ENCODE data around the gene DCAF6.
"Not testable (repeated sequence)": the region's sequence is repeated elsewhere in the genome, so short reads cannot be mapped to it uniquely, and the experiment has no call there.

DCAF6 gene

DNA sequence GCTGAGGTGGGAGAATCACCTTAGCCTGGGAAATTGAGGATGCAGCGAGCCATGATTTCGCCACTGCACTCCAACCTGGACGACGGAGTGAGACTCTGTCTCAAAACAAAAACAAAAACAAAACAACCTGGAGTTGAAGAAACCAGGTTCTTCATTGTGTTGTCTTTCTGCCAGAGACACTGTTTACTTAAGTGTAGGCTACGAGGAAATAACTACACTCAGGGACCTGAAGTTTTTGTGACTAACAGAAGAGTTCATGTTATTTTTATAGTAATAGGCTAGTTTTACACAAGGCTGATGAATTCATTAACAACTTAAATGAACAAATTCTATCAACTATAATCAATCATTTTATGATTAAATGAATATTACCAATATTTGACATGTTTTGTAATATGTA, 98.9 kb downstream of the DCAF6 start:
- no peak for DNase-seq

DNA sequence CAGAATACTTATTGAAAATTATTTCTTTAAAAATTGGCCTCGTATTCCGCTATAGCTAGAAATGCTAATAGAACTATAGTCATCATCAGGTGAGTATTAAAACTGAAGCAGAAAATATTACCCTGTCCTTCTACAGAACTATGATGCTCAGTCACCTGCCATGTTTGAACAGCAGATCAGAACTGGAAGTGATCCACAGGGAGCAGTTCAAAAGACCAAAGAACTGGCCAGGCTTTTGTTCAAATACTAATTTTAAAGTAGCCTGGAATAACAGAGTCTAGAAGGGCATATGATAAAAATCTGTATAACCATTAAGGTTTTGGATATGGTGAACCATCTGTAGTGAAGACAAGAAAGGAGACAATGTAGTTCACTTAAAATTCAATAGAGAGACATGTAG, 105.9 kb downstream of the DCAF6 start:
- DNase-seq, result no peak

DNA sequence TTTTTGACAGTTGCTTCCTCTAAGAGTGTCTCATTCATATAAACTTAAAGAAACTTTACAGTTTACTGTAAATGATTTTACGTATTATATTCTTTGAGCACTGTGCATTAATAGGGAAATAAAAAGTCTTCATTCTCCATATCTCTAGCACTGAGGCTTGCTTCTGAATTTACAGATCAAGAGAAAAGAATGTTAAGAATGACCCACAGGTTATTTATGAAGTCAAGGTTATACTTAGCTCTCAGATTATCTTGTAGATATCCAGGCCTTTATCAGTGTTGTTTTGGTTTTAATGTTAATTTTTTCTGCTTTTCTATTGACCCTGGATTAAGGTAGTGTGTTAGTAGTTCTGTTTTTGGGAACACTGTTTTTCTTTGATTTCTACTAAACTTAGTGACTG, 108.8 kb downstream of the DCAF6 start:
- no peak for DNase-seq

DNA sequence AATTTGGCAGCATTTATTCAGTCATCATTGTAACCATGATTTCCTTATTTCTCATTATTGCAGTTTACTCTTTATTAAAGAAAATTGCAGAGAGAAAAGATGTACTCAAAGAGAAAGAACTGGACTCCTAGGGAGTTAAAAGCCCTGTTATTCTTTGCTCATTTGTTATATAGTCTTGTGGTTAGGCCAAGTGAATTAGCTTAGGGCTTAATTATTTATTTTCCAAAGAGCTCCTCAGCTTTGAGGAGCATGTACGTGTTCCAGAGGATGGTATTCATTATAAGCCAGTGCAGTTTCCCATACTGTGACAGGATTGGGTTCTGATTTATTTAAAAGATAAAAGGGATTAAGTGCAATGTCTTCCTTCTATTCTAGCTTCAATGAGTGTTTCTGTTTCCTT, 113.8 kb downstream of the DCAF6 start:
- no peak for DNase-seq

DNA sequence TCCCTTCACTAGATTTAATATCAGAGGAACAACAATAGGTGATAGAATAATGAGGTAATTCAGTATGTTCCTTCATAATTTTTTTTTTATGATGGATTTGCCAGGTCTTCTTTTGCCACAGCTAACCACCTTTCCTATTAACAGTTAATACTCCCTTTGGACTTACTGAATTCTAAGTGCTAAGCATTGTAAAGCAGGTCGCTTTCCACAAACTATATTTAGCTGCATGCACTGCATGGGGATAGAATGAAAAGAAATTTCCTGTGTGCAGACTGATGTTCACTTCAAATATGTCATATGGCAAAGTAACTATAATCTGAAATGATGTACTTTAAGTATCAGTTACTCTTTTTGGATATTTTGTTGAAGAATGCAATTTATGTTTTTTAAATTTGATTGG, 114.4 kb downstream of the DCAF6 start:
- DNase-seq, result no peak

DNA sequence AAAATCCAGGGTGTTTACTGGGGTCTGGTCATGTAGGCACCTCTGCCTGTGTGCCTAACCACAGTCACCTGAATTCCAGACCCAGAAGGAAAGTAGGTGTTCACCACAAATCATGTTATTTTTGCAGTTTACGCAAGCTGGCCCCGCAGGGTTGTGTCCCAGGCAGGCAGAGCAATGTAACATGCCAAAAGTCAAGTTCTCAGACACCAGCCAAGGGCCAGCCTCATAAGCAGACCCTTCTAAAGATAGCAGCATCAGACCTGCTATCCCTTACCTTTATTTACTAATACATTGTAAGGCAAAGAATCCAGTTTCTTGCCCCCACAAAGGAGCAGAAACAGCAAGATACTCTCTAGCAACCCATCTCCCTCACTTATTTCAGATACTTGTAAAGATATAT, 117.2 kb downstream of the DCAF6 start:
- DNase-seq, result no peak

DNA sequence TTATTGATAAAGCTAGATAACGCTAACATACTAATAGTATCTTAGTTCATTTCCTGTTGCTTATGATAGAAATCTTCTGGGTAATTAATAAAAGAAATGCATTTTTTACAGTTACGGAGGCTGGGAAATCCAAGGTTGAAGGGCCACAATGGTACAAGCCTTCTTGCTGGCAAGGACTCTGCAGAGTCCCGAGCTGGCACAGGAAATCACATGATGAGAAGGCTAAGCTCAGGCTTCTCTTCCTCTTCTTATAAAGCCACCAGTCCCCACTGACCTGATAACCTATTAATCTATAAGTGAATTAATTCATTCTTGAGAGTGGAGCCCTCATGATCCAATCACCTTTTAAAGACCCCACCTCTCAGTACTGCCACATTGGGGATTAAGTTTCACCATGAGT, 117.6 kb downstream of the DCAF6 start:
- peak; percentile 38 for DNase-seq

DNA sequence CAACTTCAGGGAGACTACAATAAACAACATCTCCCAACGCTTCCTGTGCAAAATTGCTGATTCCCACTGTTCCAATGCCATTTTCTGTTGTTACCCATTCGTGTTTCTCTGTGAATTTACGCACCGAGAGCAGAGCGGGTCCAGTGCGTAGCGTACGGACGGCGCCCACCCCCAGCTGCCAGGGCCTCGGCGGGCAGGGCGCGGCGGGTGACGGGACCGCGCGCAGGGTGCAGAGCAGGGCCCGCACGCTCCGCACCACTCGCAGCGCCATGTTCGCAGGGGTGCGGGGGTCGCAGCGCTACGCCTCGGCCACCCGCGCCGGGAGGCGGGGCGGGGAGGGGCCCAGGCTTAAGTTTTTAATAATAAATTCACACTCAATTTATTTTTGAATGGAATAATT, 119.7 kb downstream of the DCAF6 start:
- not testable (repeated sequence) for DNase-seq

DNA sequence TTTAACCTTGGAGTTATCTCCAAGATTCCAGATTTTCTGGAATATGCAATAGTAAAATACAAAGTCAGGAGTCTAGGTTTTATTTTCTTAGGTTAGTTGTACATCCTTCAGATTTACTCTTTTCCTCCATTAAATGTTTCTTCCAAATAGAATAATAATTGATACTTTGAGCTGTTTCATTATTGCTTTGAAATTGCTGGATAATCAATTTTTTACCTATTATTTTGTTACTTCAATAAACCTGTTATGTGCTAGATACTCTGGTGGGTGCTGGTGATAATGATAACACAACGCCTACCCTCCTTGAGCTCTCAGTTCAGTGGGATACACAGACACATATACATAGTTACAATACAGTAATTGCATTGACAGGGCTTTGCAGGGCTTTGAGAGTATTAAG, 120.9 kb downstream of the DCAF6 start:
- DNase-seq, result no peak

DNA sequence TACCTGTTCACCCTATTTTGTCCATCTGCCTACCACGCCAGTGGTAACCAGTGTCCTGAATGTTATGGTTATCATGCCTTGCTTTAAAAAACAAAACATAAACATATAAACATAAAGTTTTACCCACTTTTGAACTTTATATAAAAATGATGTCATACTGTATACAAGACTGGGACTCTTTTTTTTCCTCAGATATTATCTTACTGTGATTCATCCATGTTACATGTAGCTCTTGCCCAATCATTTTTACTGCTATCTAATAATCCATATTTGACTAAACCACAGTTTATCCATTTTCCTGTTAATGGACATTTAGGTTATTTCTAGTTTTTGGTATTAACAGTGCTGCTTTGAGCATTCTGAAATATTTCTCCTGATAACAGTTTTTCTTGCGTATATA, 121.4 kb downstream of the DCAF6 start:
- DNase-seq, result no peak

DNA sequence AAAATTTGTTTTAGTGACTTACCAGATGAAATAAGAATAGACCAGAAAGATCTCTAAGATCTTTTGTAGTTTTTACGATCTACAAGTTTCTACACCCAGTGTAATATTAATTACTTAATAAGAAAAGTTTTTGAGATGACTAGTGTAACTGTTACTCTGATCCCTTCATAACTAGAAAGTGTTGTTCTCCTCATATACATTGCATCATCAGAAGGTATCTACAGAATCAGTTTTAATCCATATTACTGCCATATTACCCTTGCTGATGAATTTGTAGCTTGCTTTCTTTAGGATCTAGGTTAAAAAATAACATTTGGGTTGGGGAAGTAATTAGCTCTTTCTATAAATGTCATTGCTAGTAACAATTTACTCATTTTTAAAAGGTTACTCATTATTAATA, 127.7 kb downstream of the DCAF6 start:
- no peak for DNase-seq

DNA sequence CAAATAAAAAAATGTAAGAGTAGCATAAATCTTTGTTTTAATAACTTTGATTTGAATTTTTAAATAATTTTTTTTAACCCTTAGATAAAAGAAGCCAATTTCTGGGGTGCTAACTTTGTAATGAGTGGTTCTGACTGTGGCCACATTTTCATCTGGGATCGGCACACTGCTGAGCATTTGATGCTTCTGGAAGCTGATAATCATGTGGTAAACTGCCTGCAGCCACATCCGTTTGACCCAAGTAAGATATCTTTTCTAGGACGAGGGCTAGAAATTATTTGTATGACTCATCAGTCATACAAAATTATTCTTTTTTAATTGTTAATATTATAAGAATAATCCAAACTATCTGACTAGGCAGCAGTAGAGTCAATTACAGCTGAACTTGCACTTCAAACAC, 129.0 kb downstream of the DCAF6 start:
- no peak for DNase-seq

DNA sequence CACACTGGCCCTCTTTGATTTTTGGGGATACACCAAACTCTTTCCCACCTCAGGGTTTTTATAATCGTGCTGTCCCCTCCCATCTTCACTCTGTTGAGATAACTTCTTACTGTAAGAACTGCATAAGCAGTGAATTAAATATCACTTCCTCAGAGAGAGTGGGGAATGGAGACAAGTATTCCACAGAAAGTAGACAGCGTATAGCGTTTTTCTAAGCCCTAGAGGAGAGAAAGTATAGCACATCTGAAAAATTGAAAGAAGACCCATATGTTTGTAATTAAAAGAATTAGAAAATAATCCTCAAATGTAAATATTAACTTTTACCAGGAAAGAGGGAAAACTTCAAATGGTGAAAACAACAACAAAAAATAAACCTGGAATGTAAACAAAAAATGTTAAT, 132.9 kb downstream of the DCAF6 start:
- no peak for DNase-seq

DNA sequence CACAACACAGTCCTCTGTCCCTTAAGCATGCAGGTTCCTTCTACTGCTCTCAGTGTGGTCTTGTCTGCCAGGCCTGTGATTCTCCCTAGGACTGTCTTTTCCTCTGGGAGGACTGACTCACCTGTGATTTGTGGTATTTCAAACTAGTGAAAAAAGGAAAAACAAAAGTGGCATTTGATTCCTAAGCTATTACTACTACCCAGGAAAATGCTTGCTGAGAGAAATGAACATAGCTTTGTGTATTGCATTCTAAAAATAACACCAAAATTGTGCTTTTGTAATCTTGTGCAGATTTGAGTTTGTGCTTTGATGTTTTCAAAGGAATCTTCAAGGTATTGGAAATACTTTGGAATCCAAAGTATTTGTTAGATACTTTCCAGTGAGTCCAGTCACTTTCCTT, 143.3 kb downstream of the DCAF6 start:
- no peak for DNase-seq

DNA sequence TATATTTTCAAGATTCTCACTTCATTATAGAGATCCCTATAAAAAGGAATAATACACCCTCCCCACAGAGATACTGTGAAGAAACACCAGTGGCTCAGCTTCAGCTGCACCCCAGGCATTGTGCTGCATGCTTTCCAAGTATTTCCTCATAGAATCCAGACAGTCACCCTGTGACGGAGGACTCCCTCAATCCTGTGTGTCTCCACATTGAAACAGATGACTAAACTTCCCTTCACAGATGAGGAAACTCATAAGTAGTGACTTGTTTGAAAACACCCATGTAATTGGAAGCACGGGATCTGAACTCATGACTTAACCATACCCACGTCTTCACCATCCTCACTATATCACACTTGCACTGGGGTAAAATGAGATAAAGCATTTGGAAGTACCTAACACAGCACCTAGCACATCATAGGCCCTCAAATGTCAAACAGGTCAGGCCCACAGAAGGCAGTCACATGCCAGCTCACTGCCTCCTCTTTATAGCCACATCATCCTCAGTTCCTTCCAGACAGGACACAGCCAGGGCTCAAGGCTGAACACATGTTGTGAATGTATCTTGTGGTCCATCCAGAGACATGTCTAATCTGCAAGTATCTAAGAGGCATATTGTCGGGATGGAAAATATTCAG, 145.0 kb downstream of the DCAF6 start:
- DNase-seq, result peak; percentile 94

DNA sequence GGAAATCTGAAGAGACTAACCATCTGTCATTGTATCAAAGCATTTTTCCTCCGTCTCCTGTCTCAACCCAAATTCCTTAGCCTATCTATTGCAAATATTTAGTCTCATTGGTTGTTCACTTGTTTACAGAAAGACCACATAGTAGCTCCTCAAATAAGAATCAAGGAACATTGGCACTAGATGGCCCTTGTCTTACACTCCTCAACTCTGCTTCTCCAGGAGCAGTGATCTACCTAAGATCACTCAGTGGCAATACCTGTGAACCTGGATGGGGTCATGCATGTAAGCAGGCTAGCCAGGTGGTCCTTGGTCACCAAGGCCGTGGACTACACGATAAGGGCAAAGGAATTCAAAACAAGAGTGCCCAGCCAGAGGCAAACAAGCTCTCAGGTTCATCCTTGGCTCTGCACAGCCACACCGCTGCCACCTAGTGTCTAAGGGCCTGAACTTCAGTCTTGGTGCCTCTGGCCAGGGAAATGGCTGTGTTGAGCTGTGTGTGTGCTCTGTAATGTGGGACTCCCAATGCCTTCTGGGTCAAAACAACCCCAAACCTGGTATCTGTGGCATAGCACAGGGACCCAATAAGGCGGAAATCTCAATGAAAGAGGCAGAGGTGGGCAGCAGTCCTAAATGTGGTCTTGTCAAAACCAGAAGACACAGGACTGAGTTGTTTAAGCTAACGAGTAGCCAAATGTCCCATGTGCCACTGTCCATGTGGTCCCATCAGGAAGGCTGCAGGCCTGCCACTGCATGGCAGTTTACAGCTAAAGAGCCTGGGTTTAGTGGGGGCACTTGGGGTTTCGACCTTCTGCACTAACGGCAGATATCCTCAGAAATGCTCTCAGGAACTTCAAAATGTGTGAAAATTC, 145.8 kb downstream of the DCAF6 start:
- peak; percentile 84 for DNase-seq

DNA sequence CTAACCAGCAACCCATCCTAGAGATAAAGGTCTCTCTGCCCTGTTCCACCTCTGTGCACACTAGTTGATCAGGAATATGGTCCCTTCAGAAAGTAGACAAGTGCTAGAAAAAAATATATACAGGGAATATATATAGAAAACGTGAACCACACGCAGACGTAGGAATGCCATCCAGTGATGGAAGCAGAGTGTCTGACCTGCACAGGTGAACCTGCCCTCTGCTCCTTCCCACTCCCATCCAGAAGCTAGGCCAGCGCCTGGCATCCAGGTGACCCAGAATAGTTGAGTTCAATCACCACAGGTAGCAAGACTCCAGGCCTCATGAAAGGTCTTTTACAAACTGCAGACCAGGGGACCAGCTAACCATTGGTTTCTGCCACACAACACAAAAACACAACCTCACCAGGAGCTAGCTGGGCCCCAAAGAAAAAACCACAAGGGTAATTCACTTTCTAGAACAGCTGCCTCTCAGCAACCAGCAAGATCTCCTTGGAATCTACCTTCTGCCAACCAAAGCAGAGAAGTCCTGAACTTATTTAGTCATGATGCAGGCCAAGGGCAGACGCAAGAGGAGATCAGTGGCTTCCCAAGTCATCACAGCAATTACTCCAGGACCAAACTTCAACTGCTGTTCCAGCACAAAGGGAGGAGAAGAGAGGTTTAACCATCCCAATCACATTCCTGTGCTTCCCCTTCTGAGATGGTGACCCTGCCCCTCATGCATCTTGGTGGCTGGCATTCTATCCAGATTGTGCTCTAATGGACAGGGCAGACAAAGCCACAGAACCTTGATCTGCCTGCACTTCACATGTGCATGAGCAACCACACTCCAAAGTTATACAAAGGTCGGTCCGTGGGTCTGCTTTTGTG, 147.2 kb downstream of the DCAF6 start:
- no peak for DNase-seq

DNA sequence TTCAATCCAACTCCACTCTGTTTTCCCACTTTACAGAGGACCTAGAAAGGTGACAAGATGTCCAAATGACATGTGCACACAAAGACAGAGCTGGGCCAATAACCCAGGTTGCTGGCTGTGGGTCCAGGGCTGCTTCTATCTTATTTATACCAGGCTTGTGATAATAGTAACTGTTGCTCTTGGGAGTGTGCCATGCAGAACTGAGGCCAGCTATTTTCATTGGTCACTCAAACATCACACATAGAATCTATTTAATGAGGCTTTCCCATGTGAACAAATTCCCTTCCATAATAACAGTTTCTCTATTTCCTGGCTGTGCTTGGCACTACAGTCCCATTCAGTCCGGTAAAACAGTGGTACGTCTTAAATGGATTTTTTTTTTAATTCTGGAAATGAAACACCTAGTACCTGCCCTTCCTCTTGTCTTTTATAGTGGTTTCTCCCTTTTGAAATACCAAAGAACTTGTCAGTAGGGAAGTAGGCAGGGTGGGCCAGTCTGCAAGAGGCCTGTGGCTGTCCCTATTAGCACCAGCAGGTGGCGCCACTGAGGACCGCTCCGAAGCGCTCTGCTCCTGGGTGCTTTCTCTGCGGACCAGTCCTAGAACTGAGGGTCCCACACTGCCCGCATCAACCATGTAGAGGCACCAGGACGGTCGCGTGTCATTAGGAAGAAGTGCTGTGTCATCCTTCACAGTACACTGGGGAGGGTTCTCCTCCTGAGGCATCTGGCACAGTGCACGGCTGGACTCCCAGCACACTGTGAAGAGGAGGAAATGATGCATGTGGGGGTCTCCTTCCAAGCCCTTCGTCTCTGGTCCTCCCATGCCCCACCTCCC, 148.1 kb downstream of the DCAF6 start:
- DNase-seq, result peak; percentile 80

DNA sequence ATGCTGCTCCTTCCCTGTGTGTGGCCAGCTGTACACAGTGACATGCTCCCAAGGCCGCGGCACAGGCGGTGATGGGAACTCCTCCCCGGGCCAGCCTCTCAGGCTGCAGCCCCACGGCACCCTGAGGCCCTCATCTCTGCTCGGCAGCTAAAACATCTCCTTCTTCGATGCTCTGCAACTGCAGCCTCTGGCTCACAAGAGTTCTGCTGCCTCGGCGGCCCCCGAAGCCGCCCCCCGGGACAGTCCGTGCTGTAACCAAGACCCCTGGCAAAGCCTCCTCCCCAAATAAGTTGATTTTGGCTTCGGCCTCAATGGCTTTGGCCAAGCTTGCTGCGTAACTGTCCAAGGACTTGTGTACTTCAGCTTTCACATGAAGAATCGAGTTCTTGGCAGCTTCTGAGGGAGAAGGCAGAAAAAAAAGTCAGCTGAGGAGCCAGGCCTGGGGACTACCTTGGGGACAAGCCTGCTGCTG, 149.0 kb downstream of the DCAF6 start:
- DNase-seq, result no peak

DNA sequence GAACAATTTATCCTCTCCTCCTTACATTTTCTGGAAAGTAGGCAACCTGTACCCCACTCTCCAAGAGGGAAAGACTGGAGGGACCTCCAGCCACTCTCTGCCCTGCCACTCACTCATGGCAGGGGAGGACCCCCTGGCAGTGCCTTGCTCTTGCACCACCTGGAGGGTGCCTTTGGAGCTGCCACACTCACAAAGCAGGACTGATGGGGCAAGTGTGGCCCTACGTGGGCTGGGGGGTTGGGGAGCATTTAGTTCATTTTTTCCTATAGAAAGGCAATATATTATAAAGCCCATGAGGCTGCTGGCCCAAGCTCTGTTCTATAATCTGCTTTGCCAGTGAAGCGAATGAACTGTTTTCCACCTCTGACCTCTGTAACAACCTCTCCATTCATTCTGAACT, 150.0 kb downstream of the DCAF6 start:
- DNase-seq, result no peak

DNA sequence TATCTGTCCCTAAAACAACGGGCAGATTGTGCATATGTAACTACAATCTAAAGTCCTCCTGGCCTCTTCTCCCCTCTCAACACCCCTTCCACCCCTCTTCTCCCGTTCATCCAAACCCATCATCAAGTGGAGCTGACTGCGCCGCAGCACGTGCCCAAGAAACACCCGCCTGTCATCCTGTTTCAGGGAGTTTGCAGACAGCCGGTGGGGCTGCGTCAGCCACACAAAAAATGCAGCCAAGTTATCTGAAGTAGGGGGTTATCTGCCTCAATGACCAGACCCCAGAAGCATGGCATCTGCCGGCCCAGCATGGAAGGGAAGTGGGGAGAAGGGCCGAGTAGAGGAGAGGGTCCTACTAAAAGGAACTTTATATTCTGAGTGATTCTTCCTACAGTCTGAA, 151.2 kb downstream of the DCAF6 start:
- no peak for DNase-seq

DNA sequence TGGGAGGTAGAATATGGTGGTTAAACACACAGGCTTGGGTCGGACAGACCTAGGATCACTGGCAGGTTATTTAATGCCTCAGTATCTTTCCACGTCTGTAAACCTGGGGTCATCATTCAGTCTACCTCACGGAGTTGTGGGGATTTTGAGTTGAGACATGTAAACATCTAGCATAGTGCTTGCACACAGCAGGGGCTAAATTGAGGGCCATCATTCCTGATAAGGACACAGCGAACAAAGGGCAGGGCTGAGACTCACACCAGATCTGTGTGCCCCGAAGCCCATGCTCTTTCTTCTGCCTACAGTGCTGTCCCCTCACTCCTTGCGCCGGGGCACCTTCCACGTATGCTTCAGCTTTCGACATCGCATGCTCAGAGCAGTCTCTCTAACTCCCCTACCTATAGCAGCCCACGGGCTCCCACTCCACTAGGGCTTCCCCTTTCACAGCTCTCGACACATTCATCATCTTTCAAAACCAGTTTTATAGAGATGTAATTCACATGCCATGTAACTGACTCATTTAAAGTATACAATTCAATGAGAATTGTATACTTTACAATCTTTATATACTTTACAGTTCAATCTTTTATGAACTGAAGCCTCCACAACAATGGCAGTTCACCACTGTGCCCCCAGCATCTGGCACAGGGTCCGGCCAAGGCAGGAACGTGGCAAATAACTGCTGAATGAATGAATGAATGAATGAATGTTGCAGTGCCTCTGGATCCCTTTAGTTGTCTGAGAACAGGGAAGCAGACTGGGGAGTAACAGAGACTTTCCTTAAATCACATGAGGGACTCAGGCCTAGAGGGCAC, 152.2 kb downstream of the DCAF6 start:
- DNase-seq, result no peak
